ENCODE results near the gene BID. TPM values are rescaled to one million over a fixed set of nuclear protein-coding genes. Genes with fewer than 3 reads are reported as not detected.

The BID gene
- 53.9 TPM in 2 replicates for total RNA-seq

GRCh38 chr22:17774206-17774925 is at the start of gene BID:
Gene BID (minus strand): TSS chr22:17774469. CDS start chr22:17750116, 24,353 bp downstream.

Small RNA genes within 50 kb of the gene (small RNA-seq; reads per million reads assigned to genes)
- gene MIR3198-1 = not detected

Other genes starting within 250 kb of the BID start
- not detected in 2 replicates for gene SLC25A18, start 211.0 kb downstream of the BID start, total RNA-seq
- 122 and 133 TPM in 2 replicates for gene ATP6V1E1, start 145.7 kb downstream of the BID start, total RNA-seq
- 56.3 and 83.0 TPM in 2 replicates for gene BCL2L13, start 135.7 kb downstream of the BID start, total RNA-seq

Measured in vein endothelial cell (primary cell).